Thyroid gland (tissue), 4 donors: Measurements from ENCODE around the gene MED29.

Experiments used
- POLR2A ChIP-seq, 2 donors: fragments of 450-650 bp; IDR thresholded peaks; one replicate each; pipeline ENCODE4 v1.6.1; 2017; ENCODE audit warnings: antibody characterized with exemption in 2 of 2, mild to moderate bottlenecking in 2 of 2, moderate library complexity in 1 of 2
- TF ChIP-seq, protein P1 (sequence below), 6 experiments: fragments of 200-600 bp in 3 of 6; fragments of 450-650 bp in 3 of 6; sonication (generic) in 3 of 6; IDR thresholded peaks; one replicate each; pipeline ENCODE4 v1.5.1; 2016 to 2019; ENCODE audit warnings: antibody characterized with exemption in 6 of 6, mild to moderate bottlenecking in 2 of 6, inconsistent platforms in 1 of 6, moderate library complexity in 1 of 6

GRCh38 chr19:39342647-39343305, 48.4 kb upstream of the MED29 start:
- TF ChIP-seq POLR2A (IDR thresholded peaks at IDR 0.05): no peak
- TF ChIP-seq, protein P1, sequence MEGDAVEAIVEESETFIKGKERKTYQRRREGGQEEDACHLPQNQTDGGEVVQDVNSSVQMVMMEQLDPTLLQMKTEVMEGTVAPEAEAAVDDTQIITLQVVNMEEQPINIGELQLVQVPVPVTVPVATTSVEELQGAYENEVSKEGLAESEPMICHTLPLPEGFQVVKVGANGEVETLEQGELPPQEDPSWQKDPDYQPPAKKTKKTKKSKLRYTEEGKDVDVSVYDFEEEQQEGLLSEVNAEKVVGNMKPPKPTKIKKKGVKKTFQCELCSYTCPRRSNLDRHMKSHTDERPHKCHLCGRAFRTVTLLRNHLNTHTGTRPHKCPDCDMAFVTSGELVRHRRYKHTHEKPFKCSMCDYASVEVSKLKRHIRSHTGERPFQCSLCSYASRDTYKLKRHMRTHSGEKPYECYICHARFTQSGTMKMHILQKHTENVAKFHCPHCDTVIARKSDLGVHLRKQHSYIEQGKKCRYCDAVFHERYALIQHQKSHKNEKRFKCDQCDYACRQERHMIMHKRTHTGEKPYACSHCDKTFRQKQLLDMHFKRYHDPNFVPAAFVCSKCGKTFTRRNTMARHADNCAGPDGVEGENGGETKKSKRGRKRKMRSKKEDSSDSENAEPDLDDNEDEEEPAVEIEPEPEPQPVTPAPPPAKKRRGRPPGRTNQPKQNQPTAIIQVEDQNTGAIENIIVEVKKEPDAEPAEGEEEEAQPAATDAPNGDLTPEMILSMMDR (IDR thresholded peaks at IDR 0.05): no peak
